Measurements from ENCODE around the gene CNTN5. TPM values are rescaled to one million over a fixed set of nuclear protein-coding genes. Genes with fewer than 3 reads are reported as not detected.

CNTN5 gene
- polyA plus RNA-seq, 1 donor from 2014 or later, result 1.1 TPM

DNA sequence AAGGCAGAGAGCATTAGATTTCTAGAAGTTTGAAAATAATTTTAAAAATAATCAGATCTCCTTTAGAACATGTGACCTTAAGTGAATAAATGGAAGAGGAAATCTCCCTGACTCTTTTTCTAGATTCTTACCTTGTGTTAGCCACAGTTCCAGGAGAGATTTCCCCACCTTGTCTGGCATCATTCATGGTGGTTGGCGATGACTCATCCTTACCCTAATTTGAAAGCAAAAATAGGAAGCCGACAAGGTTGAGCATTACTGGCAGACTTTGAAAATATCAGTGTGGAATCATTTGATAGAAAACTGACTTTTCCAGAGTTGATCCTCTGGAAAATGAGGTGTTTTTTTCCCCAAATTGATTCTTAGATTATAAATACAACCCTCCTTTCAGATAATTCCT, 48.1 kb downstream of the CNTN5 start:
- no peak overlapping the region for H3K4me2 ChIP-seq (ENCODE audit: low read length)
- no peaks in the 10 kb centered on the region for H3F3A ChIP-seq (ENCODE audit: insufficient read depth, low read length, poor library complexity, severe bottlenecking)
- TF ChIP-seq, protein P1, sequence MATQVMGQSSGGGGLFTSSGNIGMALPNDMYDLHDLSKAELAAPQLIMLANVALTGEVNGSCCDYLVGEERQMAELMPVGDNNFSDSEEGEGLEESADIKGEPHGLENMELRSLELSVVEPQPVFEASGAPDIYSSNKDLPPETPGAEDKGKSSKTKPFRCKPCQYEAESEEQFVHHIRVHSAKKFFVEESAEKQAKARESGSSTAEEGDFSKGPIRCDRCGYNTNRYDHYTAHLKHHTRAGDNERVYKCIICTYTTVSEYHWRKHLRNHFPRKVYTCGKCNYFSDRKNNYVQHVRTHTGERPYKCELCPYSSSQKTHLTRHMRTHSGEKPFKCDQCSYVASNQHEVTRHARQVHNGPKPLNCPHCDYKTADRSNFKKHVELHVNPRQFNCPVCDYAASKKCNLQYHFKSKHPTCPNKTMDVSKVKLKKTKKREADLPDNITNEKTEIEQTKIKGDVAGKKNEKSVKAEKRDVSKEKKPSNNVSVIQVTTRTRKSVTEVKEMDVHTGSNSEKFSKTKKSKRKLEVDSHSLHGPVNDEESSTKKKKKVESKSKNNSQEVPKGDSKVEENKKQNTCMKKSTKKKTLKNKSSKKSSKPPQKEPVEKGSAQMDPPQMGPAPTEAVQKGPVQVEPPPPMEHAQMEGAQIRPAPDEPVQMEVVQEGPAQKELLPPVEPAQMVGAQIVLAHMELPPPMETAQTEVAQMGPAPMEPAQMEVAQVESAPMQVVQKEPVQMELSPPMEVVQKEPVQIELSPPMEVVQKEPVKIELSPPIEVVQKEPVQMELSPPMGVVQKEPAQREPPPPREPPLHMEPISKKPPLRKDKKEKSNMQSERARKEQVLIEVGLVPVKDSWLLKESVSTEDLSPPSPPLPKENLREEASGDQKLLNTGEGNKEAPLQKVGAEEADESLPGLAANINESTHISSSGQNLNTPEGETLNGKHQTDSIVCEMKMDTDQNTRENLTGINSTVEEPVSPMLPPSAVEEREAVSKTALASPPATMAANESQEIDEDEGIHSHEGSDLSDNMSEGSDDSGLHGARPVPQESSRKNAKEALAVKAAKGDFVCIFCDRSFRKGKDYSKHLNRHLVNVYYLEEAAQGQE (IDR thresholded peaks at IDR 0.05; ENCODE audit: borderline replicate concordance), result no peak
- no peak for TF ChIP-seq SMC3 (conservative IDR thresholded peaks at IDR 0.05; ENCODE audit: poor library complexity)
- TF ChIP-seq MXI1 (conservative IDR thresholded peaks at IDR 0.05; ENCODE audit: poor library complexity, severe bottlenecking), result no peak
- TF ChIP-seq TAF1 (IDR thresholded peaks at IDR 0.05; ENCODE audit: low read depth), result no peak
- TF ChIP-seq EZH2 (IDR thresholded peaks at IDR 0.05; ENCODE audit: borderline replicate concordance, insufficient read depth, low read length, poor library complexity, severe bottlenecking), result no peak
- TF ChIP-seq POLR2AphosphoS5 (IDR thresholded peaks at IDR 0.05), result no peak
- TF ChIP-seq EP300 (conservative IDR thresholded peaks at IDR 0.05; ENCODE audit: poor library complexity, severe bottlenecking), result no peak
- no peak for TF ChIP-seq RAD21 (conservative IDR thresholded peaks at IDR 0.05)
- TF ChIP-seq, protein P2, sequence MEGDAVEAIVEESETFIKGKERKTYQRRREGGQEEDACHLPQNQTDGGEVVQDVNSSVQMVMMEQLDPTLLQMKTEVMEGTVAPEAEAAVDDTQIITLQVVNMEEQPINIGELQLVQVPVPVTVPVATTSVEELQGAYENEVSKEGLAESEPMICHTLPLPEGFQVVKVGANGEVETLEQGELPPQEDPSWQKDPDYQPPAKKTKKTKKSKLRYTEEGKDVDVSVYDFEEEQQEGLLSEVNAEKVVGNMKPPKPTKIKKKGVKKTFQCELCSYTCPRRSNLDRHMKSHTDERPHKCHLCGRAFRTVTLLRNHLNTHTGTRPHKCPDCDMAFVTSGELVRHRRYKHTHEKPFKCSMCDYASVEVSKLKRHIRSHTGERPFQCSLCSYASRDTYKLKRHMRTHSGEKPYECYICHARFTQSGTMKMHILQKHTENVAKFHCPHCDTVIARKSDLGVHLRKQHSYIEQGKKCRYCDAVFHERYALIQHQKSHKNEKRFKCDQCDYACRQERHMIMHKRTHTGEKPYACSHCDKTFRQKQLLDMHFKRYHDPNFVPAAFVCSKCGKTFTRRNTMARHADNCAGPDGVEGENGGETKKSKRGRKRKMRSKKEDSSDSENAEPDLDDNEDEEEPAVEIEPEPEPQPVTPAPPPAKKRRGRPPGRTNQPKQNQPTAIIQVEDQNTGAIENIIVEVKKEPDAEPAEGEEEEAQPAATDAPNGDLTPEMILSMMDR (IDR thresholded peaks at IDR 0.05; ENCODE audit: poor library complexity, severe bottlenecking), result no peak
- H3K9me3 ChIP-seq (ENCODE audit: low read length), result no peaks in the 10 kb centered on the region
- no peaks in the 10 kb centered on the region for H3K79me2 ChIP-seq (replicated peaks; ENCODE audit: insufficient read depth, low read length)
- no peaks in the 10 kb centered on the region for H3K9me2 ChIP-seq (ENCODE audit: insufficient read depth, low read length)
- H2AFZ ChIP-seq (ENCODE audit: low read depth, low read length), result no peak overlapping the region
- no peaks in the 10 kb centered on the region for H3K36me3 ChIP-seq (ENCODE audit: insufficient read depth, low read length)
- no peak overlapping the region for H3K9ac ChIP-seq (ENCODE audit: low read length)
- H3K4me3 ChIP-seq (ENCODE audit: low read length), result no peak overlapping the region
- H4K20me1 ChIP-seq (ENCODE audit: insufficient read depth), result no peaks in the 10 kb centered on the region
- no peak overlapping the region for H3K27ac ChIP-seq (ENCODE audit: low read length)
- no peaks in the 10 kb centered on the region for H3K27me3 ChIP-seq (ENCODE audit: insufficient read depth, low read depth, low read length)

DNA sequence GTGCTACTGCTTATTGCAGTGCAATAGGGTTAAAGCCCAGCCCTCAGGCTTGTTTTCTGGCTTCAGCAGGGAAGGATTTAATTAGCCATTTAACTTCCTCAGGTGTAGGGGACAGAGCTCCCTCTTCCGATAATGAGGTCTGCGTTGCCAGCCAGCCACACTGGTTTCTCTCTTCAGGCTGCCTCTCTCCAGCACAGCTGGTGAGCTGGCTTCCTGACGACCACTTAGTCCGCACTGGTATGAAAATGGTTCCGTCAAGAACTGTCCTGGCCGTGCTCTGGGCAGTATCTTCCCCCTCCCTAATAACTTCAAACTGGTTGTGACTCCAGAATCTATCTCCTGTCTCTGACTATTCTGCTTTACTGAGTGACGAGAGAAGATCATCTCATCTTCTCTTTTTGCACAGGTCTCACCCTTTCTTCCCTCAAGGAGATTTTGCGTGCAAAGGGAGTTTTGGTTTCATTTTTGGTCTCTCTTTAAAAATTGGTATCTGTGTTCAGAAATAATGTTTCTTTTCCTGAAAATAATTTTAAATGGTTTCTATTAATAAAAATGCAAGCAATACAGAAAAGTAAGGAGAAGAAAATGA, 49.2 kb downstream of the CNTN5 start:
- Histone ChIP-seq H3K4me2 (ENCODE audit: low read length) (no peak overlapping the region), H3K4me3 (ENCODE audit: low read length) (peak overlapping the region; percentile 22), H3K79me2 (replicated peaks; ENCODE audit: insufficient read depth, low read length) (no peaks in the 10 kb centered on the region), H3K9me2 (ENCODE audit: insufficient read depth, low read length) (no peaks in the 10 kb centered on the region), H3F3A (ENCODE audit: insufficient read depth, low read length, poor library complexity, severe bottlenecking) (no peaks in the 10 kb centered on the region), H3K36me3 (ENCODE audit: insufficient read depth, low read length) (no peaks in the 10 kb centered on the region), H3K9ac (ENCODE audit: low read length) (no peak overlapping the region), H3K9me3 (ENCODE audit: low read length) (no peaks in the 10 kb centered on the region), H3K27me3 (ENCODE audit: insufficient read depth, low read depth, low read length) (no peaks in the 10 kb centered on the region), H4K20me1 (ENCODE audit: insufficient read depth) (no peaks in the 10 kb centered on the region), H2AFZ (ENCODE audit: low read depth, low read length) (no peak overlapping the region), H3K27ac (ENCODE audit: low read length) (no peak overlapping the region)
- TF ChIP-seq, protein P2 (IDR thresholded peaks at IDR 0.05; ENCODE audit: poor library complexity, severe bottlenecking), result peak; percentile 26
- TF ChIP-seq RAD21 (conservative IDR thresholded peaks at IDR 0.05) (peak; percentile 20), SMC3 (conservative IDR thresholded peaks at IDR 0.05; ENCODE audit: poor library complexity) (peak; percentile 32), MXI1 (conservative IDR thresholded peaks at IDR 0.05; ENCODE audit: poor library complexity, severe bottlenecking) (no peak), POLR2AphosphoS5 (IDR thresholded peaks at IDR 0.05) (peak; percentile 47)
